ENCODE measurements around the gene SAMD5. TPM values are rescaled to one million over a fixed set of nuclear protein-coding genes. Genes with fewer than 3 reads are reported as not detected.
A peak's percentile ranks its signal among the peaks of the same experiment; 100 is the strongest.

The SAMD5 gene
- total and polyA plus RNA-seq, 9 of the 15 experiments (the other 6 are each of a cell fraction or from before 2014, with no cell fraction given) = 0.15 to 0.91 (median 0.55) TPM

DNA sequence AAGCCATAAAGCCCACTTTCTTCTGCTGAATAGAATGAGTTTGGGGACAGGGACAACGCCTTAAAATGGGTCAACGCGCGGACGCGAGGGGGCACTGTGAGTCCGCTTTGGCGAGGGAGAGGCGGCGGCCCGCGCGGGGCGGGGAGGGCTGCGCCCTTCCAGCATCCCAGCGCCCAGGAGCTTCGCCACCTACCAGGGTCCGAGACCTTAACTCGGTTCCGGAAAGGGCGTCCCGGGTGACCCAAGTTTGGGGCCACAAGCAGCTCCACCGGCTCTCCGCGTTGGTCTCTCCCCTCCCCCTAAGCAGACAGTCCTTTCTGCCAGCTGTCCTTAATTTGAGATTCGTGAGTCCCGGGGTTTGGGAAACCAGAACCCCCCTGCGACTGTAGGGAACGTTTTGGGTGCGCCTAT is 1.8 kb upstream of the SAMD5 start (continued):
- TF ChIP-seq, protein P1, sequence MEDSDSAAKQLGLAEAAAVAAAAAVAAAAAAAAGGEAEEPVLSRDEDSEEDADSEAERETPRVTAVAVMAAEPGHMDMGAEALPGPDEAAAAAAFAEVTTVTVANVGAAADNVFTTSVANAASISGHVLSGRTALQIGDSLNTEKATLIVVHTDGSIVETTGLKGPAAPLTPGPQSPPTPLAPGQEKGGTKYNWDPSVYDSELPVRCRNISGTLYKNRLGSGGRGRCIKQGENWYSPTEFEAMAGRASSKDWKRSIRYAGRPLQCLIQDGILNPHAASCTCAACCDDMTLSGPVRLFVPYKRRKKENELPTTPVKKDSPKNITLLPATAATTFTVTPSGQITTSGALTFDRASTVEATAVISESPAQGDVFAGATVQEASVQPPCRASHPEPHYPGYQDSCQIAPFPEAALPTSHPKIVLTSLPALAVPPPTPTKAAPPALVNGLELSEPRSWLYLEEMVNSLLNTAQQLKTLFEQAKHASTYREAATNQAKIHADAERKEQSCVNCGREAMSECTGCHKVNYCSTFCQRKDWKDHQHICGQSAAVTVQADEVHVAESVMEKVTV (CRISPR knock-in tag; IDR thresholded peaks at IDR 0.05) = peak; percentile 90
- no peak for TF ChIP-seq RAD51 (IDR thresholded peaks at IDR 0.05; ENCODE audit: borderline replicate concordance, low read depth)
- peak; percentile 96 to 99 for TF ChIP-seq RAD21 (CRISPR knock-in tag; conservative IDR thresholded peaks at IDR 0.05 in 1 of 2, IDR thresholded peaks at IDR 0.05 in 1 of 2)
- TF ChIP-seq MTA1 (IDR thresholded peaks at IDR 0.05; ENCODE audit: borderline replicate concordance) = no peak
- TF ChIP-seq CREM (IDR thresholded peaks at IDR 0.05; ENCODE audit: low read depth) = peak; percentile 53
- TF ChIP-seq ZFP36 (IDR thresholded peaks at IDR 0.05; ENCODE audit: low read depth, low read length, partially characterized antibody) = peak; percentile 33
- no peak for TF ChIP-seq LCOR (CRISPR knock-in tag; IDR thresholded peaks at IDR 0.05)
- peak; percentile 23; the same call in 1 of the 2 replicates for TF ChIP-seq SAFB (IDR thresholded peaks at IDR 0.05; ENCODE audit: borderline replicate concordance, low read depth, low read length)
- peak; percentile 60; the same call in 1 of the 2 replicates for TF ChIP-seq KDM2B (CRISPR knock-in tag; IDR thresholded peaks at IDR 0.05)
- no peak for TF ChIP-seq FOXM1 (IDR thresholded peaks at IDR 0.05; ENCODE audit: low read depth)
- TF ChIP-seq FOXM1 (CRISPR knock-in tag; IDR thresholded peaks at IDR 0.05; ENCODE audit: low read depth) = no peak
- TF ChIP-seq ZNF766 (CRISPR knock-in tag; conservative IDR thresholded peaks at IDR 0.05) = no peak
- TF ChIP-seq, protein P2, sequence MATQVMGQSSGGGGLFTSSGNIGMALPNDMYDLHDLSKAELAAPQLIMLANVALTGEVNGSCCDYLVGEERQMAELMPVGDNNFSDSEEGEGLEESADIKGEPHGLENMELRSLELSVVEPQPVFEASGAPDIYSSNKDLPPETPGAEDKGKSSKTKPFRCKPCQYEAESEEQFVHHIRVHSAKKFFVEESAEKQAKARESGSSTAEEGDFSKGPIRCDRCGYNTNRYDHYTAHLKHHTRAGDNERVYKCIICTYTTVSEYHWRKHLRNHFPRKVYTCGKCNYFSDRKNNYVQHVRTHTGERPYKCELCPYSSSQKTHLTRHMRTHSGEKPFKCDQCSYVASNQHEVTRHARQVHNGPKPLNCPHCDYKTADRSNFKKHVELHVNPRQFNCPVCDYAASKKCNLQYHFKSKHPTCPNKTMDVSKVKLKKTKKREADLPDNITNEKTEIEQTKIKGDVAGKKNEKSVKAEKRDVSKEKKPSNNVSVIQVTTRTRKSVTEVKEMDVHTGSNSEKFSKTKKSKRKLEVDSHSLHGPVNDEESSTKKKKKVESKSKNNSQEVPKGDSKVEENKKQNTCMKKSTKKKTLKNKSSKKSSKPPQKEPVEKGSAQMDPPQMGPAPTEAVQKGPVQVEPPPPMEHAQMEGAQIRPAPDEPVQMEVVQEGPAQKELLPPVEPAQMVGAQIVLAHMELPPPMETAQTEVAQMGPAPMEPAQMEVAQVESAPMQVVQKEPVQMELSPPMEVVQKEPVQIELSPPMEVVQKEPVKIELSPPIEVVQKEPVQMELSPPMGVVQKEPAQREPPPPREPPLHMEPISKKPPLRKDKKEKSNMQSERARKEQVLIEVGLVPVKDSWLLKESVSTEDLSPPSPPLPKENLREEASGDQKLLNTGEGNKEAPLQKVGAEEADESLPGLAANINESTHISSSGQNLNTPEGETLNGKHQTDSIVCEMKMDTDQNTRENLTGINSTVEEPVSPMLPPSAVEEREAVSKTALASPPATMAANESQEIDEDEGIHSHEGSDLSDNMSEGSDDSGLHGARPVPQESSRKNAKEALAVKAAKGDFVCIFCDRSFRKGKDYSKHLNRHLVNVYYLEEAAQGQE (IDR thresholded peaks at IDR 0.05; ENCODE audit: borderline replicate concordance) = peak; percentile 90
- TF ChIP-seq, protein P2 (CRISPR knock-in tag; IDR thresholded peaks at IDR 0.05; ENCODE audit: low read depth) = no peak
- peak; percentile 72; the same call in 1 of the 2 replicates for TF ChIP-seq CTBP1 (IDR thresholded peaks at IDR 0.05; ENCODE audit: borderline replicate concordance)
- TF ChIP-seq HDAC1 (IDR thresholded peaks at IDR 0.05) = no peak
- TF ChIP-seq, protein P3, sequence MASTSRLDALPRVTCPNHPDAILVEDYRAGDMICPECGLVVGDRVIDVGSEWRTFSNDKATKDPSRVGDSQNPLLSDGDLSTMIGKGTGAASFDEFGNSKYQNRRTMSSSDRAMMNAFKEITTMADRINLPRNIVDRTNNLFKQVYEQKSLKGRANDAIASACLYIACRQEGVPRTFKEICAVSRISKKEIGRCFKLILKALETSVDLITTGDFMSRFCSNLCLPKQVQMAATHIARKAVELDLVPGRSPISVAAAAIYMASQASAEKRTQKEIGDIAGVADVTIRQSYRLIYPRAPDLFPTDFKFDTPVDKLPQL (IDR thresholded peaks at IDR 0.05; ENCODE audit: extremely low read depth, insufficient read length) = no peak

Data from K562 (cell line).